ENCODE results near the gene ATG9B. TPM values are rescaled to one million over a fixed set of nuclear protein-coding genes. Genes with fewer than 3 reads are reported as not detected.
"Not testable (repeated sequence)": the region's sequence is repeated elsewhere in the genome, so short reads cannot be mapped to it uniquely, and the experiment has no call there.

ATG9B gene
- total RNA-seq, 2 donors from 2014 or later: 0.13 to 0.32 TPM

- DNase-seq; ATAC-seq; intact Hi-C loops (cut with DNase I): not testable (repeated sequence)
Measured at GRCh38 chr7:151026771-151027727, 2.8 kb upstream of the ATG9B start.

GRCh38 chr7:151025924-151026671, 1.8 kb upstream of the ATG9B start:
- DNase-seq: no peak
- intact Hi-C loops (cut with DNase I): no loop called here
- ATAC-seq: no peak

DNA sequence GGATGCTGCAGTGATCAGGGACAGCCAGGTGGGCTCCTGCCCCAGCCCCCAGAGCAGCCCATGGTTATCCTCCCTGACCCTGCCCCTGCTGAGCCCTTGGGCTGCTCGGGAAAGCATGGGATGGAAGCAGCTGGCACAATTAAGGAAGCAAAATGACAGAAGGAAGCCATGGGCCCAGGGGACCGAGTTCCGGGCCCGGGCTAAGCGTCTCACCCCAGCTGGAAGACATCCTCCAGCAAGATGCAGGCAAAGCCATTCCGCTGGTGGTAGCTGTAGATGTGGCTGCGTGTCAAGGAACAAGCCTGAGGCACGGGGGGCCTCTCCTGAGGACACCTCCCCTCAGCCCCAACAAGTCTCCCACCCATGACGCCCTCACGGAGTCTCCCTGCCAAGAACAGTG, 1.1 kb downstream of the ATG9B start:
- intact Hi-C loops (cut with DNase I): no loop called here
- ATAC-seq: no peak
- DNase-seq: no peak

GRCh38 chr7:151020231-151020630, 4.1 kb downstream of the ATG9B start:
- DNase-seq: no peak
- no peak for ATAC-seq
- intact Hi-C loops (cut with DNase I): no loop called here

DNA sequence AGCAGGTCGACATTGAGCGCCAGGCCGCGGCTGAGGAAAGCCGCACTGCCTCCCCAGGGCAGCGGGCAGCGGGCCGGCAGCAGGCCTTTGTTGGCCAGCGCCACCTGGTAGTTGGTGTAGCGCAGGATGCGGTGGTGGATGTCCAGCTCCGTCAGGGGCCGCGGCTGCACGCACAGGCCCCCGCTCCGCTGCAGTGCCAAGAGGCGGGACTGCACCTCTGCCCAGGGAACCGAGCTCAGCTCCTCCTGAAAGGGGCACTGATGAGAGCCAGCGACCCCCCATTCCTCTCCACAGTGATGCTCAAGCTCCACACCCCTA, 5.2 kb downstream of the ATG9B start:
- DNase-seq (no peak), ATAC-seq (peak in 1 of 2 donors; percentile 12)
- intact Hi-C loops (cut with DNase I): no loop called here

- intact Hi-C loops (cut with DNase I): no loop called here
- DNase-seq: no peak
- ATAC-seq: peak; percentile 17 to 27
Measured at GRCh38 chr7:151018421-151019129, 5.7 kb downstream of the ATG9B start.

DNA sequence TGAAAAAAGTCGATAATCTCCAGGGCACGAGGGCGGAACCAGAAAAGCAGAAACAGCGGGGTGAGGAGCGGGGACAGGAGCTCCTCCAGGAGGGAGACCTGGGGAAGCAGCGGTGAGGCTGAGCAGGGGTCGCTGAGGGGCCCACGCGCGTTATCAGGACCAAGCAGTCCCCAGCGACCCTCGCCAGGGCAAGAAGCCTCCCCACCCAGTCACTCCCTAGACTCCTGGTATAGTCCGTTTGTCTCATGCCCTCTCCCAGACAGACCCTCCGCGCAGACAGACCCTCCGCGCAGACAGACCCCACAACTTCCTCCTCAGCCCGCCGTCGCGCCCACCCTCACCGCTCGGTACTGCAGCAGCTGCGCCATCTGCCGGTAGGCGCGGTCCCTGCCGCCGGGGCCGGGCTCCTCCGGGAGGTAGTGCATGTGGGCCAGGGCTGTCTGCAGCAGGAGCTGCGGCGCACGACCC, 6.3 kb downstream of the ATG9B start:
- ATAC-seq (peak; percentile 61 to 69), DNase-seq (peak; percentile 71)
- intact Hi-C loops (cut with DNase I): no loop called here

GRCh38 chr7:151017370-151017952, 6.8 kb downstream of the ATG9B start:
- DNase-seq (no peak), ATAC-seq (no peak)
- intact Hi-C loops (cut with DNase I): no loop called here

DNA sequence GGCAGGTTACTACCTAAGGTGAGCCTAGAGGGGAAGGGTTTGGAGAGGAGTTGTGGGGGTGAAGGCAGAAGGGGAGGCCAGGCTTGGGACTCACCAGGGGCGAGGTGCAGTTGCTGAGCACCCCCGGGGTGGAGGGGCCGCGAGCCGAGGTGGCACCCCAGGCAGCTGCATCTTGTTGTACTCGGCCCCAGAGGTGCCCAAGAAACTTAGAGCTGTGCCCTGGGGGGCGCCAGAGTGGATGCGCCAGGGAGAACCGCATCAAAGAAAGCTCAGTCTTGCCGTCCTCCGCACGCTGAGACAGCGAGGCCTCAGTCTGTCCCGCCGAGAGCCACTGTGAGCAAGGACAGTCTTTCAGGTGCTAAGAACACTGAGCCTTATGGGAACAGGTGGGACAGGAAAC, 7.4 kb downstream of the ATG9B start:
- intact Hi-C loops (cut with DNase I): no loop called here
- no peak for ATAC-seq
- DNase-seq: no peak

GRCh38 chr7:151016505-151016904, 7.8 kb downstream of the ATG9B start:
- no peak for ATAC-seq
- DNase-seq: no peak
- intact Hi-C loops (cut with DNase I): no loop called here

DNA sequence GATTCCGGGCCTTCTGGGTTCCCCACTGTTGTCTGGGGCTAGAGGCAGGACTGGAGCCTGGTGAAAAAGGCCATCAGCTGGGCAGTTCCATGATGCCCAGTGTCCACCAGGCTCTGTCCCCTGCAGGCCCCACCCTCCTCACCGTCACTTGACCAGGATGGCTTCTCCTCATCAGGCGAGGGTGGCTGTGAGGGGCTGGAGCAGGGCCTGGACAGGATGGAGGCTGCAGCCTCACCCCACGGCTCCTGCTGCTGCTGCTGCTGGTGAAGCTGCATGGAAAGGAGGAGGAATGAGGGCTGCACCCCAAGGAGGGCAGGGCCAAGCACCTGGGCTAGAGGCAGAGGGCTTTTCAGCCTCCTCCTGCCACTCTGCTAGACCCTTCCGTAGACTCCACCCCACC, 8.3 kb downstream of the ATG9B start:
- DNase-seq (no peak), ATAC-seq (no peak)
- intact Hi-C loops (cut with DNase I): no loop called here

DNA sequence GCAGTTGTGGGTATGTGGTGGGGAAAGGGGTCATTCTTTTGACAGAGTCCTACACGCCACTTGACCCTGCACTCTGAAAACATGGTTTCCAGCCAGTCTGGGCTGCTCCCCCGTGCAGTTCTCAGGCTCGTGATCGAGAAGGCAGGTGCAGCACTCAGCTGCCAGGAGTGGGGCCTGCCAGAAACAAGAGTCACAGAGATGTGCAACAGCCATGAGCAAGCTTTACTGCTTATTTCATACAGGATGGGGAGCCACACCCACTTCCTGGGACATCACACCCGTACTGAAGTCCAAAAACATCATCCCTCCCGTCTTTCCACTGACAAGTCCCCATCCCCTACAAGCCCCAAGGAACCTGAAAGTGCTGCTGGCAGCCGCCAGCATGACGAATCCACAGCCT, 9.3 kb downstream of the ATG9B start:
- DNase-seq (no peak), ATAC-seq (no peak)
- intact Hi-C loops (cut with DNase I): no loop called here

DNA sequence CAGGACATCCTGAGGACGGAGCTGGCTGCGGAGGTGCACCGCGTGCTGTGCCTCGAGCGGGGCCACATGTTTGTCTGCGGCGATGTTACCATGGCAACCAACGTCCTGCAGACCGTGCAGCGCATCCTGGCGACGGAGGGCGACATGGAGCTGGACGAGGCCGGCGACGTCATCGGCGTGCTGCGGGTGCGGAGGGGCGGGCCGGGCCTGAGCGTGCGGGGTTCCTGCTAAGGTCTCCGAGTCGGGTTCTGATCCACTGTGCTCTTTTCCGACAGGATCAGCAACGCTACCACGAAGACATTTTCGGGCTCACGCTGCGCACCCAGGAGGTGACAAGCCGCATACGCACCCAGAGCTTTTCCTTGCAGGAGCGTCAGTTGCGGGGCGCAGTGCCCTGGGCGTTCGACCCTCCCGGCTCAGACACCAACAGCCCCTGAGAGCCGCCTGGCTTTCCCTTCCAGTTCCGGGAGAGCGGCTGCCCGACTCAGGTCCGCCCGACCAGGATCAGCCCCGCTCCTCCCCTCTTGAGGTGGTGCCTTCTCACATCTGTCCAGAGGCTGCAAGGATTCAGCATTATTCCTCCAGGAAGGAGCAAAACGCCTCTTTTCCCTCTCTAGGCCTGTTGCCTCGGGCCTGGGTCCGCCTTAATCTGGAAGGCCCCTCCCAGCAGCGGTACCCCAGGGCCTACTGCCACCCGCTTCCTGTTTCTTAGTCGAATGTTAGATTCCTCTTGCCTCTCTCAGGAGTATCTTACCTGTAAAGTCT, 10.4 kb downstream of the ATG9B start:
- intact Hi-C loops (cut with DNase I): no loop called here

DNA sequence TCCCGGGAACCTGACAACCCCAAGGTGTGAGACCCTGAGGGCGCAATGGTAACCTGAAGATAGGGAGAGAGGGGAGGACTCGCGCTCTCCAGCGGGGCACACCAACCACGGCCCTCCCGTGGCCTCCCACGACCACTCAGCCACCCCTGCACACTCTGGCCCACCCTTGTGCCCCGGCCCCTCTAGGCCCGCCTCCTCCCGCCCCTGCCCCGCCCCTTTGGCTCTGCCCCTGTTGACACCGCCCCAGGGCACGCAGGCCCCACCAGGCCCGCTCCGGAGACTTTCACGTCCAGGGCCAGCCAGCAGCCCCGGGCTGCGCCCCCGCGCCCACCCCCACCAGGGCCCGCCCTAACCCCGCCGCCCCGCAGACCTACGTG, 10.9 kb downstream of the ATG9B start:
- intact Hi-C loops (cut with DNase I): no loop called here
- DNase-seq: no peak
- ATAC-seq: peak; percentile 7 to 16

More for the DNA sequence above, 10.4 kb downstream of the ATG9B start:
- ATAC-seq: peak; percentile 20 to 60
- peak; percentile 83 for DNase-seq

GRCh38 chr7:151012911-151013347, 11.4 kb downstream of the ATG9B start:
- intact Hi-C loops (cut with DNase I): no loop called here
- ATAC-seq: peak; percentile 15 to 24
- DNase-seq: no peak

GRCh38 chr7:151012031-151012692, 12.1 kb downstream of the ATG9B start:
- intact Hi-C loops (cut with DNase I): no loop called here
- no peak for ATAC-seq
- DNase-seq: no peak

DNA sequence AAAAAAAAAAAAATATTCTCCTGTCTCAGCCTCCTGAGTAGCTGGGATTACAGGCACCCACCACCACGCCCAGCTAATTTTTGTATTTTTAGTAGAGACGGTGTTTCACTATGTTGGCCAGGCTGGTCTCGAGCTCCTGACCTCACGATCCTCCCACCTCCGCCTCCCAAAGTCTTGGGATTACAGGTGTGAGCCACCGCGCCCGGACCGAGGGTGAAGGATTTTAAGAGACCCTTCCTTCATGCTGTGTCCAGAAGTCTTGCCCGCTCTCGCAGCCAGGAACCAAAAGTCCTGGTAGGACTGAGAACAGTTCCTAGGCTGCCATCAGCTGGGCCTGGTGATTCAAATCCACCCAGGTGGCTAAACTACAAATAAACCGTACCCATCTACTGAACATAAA, 12.7 kb downstream of the ATG9B start:
- ATAC-seq; DNase-seq; intact Hi-C loops (cut with DNase I): not testable (repeated sequence)

GRCh38 chr7:151011097-151011409, 13.2 kb downstream of the ATG9B start:
- no peak for DNase-seq

More at GRCh38 chr7:151011097-151011409, 13.2 kb downstream of the ATG9B start:
- ATAC-seq: no peak
- intact Hi-C loops (cut with DNase I): no loop called here
